ENCODE measurements around the gene BRD3.

BRD3 gene

GRCh38 chr9:134053941-134054761 is 13.7 kb downstream of the BRD3 start:
- DNase-seq, result no peak

GRCh38 chr9:134053401-134053871 is 14.4 kb downstream of the BRD3 start:
- DNase-seq, result no peak

GRCh38 chr9:134052941-134053340 is 14.9 kb downstream of the BRD3 start:
- DNase-seq, result no peak

GRCh38 chr9:134052491-134052890 is 15.3 kb downstream of the BRD3 start:
- DNase-seq, result no peak

GRCh38 chr9:134051319-134051718 is 16.5 kb downstream of the BRD3 start:
- DNase-seq, result no peak

GRCh38 chr9:134050726-134051125 is 17.1 kb downstream of the BRD3 start:
- DNase-seq, result no peak

- DNase-seq, result no peak
These were observed 17.8 kb downstream of the BRD3 start for GRCh38 chr9:134049772-134050588.

- no peak for DNase-seq
These were observed 18.6 kb downstream of the BRD3 start for GRCh38 chr9:134049236-134049635.

- no peak for DNase-seq
These were observed 19.3 kb downstream of the BRD3 start for GRCh38 chr9:134048582-134048968.

GRCh38 chr9:134047868-134048581 is 19.8 kb downstream of the BRD3 start:
- DNase-seq, result no peak

- no peak for DNase-seq
These were observed 20.7 kb downstream of the BRD3 start for GRCh38 chr9:134046894-134047681.

- no peak for DNase-seq
These were observed 21.8 kb downstream of the BRD3 start for GRCh38 chr9:134045841-134046544.

- no peak for DNase-seq
These were observed 22.9 kb downstream of the BRD3 start for GRCh38 chr9:134044944-134045343.

GRCh38 chr9:134043531-134043988 is 24.3 kb downstream of the BRD3 start:
- no peak for DNase-seq

- DNase-seq, result no peak
These were observed 26.2 kb downstream of the BRD3 start for GRCh38 chr9:134041649-134041962.

GRCh38 chr9:134040781-134041648 is 26.8 kb downstream of the BRD3 start:
- DNase-seq, result no peak

GRCh38 chr9:134040176-134040565 is 27.7 kb downstream of the BRD3 start:
- no peak for DNase-seq

GRCh38 chr9:134039386-134040175 is 28.2 kb downstream of the BRD3 start:
- DNase-seq, result no peak

- DNase-seq, result no peak
These were observed 30.2 kb downstream of the BRD3 start for GRCh38 chr9:134037641-134038040.

- DNase-seq, result no peak
These were observed 31.7 kb downstream of the BRD3 start for GRCh38 chr9:134036130-134036529.
